IPS-15b (cell line): ENCODE results near the gene TNFSF8.

Source experiments
- H3K27me3 ChIP-seq: one replicate; pipeline ENCODE4 v1.6.1; 2013; ENCODE audit warnings: low read length; ENCODE audit not compliant: control insufficient read depth, insufficient read depth
- H3K36me3 ChIP-seq: one replicate; pipeline ENCODE4 v1.6.1; 2013; ENCODE audit warnings: low read length; ENCODE audit not compliant: control insufficient read depth, insufficient read depth
- H3K4me1 ChIP-seq: one replicate; pipeline ENCODE4 v1.6.1; 2013; ENCODE audit warnings: mild to moderate bottlenecking, low read length; ENCODE audit not compliant: control insufficient read depth, insufficient read depth
- H3K4me3 ChIP-seq: one replicate; pipeline ENCODE4 v1.5.1; 2013; ENCODE audit warnings: low read depth, low read length
- H3K9ac ChIP-seq: one replicate; pipeline ENCODE4 v1.6.1; 2013; ENCODE audit warnings: low read depth, mild to moderate bottlenecking, low read length
- H3K9me3 ChIP-seq: one replicate; pipeline ENCODE4 v1.6.1; 2013; ENCODE audit warnings: mild to moderate bottlenecking, low read length; ENCODE audit not compliant: control insufficient read depth, insufficient read depth

TNFSF8 gene

GRCh38 chr9:114900942-114901802 is 29.2 kb downstream of the TNFSF8 start:
- no peak overlapping the region for H3K9ac ChIP-seq

GRCh38 chr9:114899995-114900394 is 30.4 kb downstream of the TNFSF8 start:
- Histone ChIP-seq H3K27me3 (peaks cover 2% of the 10 kb centered on the region), H3K36me3 (no peaks in the 10 kb centered on the region), H3K9me3 (no peaks in the 10 kb centered on the region), H3K4me1 (no peaks in the 10 kb centered on the region), H3K4me3 (no peak overlapping the region), H3K9ac (no peak overlapping the region)

More at GRCh38 chr9:114900942-114901802, 29.2 kb downstream of the TNFSF8 start:
- Histone ChIP-seq H3K36me3 (no peaks in the 10 kb centered on the region), H3K9me3 (no peaks in the 10 kb centered on the region), H3K4me1 (no peaks in the 10 kb centered on the region), H3K4me3 (no peak overlapping the region), H3K27me3 (no peaks in the 10 kb centered on the region)

DNA sequence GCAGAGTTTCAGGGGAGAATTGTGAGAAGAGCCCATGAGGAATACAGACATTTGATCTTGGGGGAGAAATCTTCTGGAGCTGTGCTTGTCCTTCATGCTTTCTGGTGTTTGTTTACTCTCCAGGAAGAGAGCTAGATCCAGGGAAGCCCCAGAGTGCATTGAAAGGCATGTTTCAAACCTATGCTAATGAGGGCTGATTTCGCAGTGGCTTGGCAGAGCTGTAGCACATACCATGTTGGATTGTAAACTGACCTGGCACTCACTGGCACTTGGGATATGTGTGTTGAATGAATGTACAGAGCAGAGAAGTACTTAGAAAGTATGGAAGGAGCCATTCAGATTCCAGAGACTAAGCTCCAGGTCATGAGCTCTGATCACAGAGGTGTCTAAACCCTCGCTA is 30.9 kb downstream of the TNFSF8 start:
- no peak overlapping the region for H3K9ac ChIP-seq
- H3K9me3 ChIP-seq = no peaks in the 10 kb centered on the region
- H3K36me3 ChIP-seq = no peaks in the 10 kb centered on the region
- H3K27me3 ChIP-seq = peaks cover 2% of the 10 kb centered on the region
- no peaks in the 10 kb centered on the region for H3K4me1 ChIP-seq
- H3K4me3 ChIP-seq = no peak overlapping the region

DNA sequence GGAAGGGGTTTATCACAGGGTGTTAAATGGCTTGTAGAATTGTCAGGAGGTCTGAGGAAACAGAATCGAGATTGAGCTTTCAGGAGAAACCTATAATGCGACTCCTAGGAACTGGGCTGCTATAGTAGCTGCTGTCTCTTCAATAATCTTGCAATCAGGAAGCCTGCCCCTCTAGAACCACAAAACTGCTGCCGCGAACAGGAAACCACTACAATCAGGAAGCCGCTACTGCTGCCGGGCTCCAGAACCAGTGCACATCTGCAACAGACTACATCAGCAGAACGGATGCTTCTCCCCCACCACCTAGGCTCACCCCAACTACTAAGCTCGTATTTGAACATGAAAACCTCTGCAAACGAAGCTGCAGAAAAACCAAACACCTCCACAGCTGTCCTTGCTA is 31.6 kb downstream of the TNFSF8 start:
- H3K9ac ChIP-seq = no peak overlapping the region
- H3K4me3 ChIP-seq = no peak overlapping the region
- H3K4me1 ChIP-seq = no peaks in the 10 kb centered on the region
- H3K36me3 ChIP-seq = no peaks in the 10 kb centered on the region
- no peaks in the 10 kb centered on the region for H3K9me3 ChIP-seq
- peaks cover 2% of the 10 kb centered on the region for H3K27me3 ChIP-seq

GRCh38 chr9:114897196-114897595 is 33.2 kb downstream of the TNFSF8 start:
- no peaks in the 10 kb centered on the region for H3K4me1 ChIP-seq
- H3K9ac ChIP-seq = no peak overlapping the region
- no peaks in the 10 kb centered on the region for H3K9me3 ChIP-seq
- H3K27me3 ChIP-seq = peaks cover 2% of the 10 kb centered on the region
- no peak overlapping the region for H3K4me3 ChIP-seq
- H3K36me3 ChIP-seq = no peaks in the 10 kb centered on the region

GRCh38 chr9:114896344-114896743 is 34.0 kb downstream of the TNFSF8 start:
- Histone ChIP-seq H3K4me1 (no peaks in the 10 kb centered on the region), H3K4me3 (no peak overlapping the region), H3K36me3 (no peaks in the 10 kb centered on the region), H3K9ac (no peak overlapping the region), H3K27me3 (peaks cover 2% of the 10 kb centered on the region), H3K9me3 (no peaks in the 10 kb centered on the region)

GRCh38 chr9:114895521-114895991 is 34.8 kb downstream of the TNFSF8 start:
- no peaks in the 10 kb centered on the region for H3K4me1 ChIP-seq
- no peak overlapping the region for H3K4me3 ChIP-seq
- no peaks in the 10 kb centered on the region for H3K36me3 ChIP-seq
- no peaks in the 10 kb centered on the region for H3K9me3 ChIP-seq
- H3K9ac ChIP-seq = no peak overlapping the region
- H3K27me3 ChIP-seq = peaks cover 2% of the 10 kb centered on the region

GRCh38 chr9:114894609-114895433 is 35.6 kb downstream of the TNFSF8 start:
- Histone ChIP-seq H3K36me3 (no peaks in the 10 kb centered on the region), H3K9ac (no peak overlapping the region), H3K27me3 (peaks cover 2% of the 10 kb centered on the region), H3K4me3 (no peak overlapping the region), H3K9me3 (no peaks in the 10 kb centered on the region), H3K4me1 (no peaks in the 10 kb centered on the region)

- no peaks in the 10 kb centered on the region for H3K9me3 ChIP-seq
- no peak overlapping the region for H3K4me3 ChIP-seq
- H3K9ac ChIP-seq = no peak overlapping the region
- H3K27me3 ChIP-seq = peaks cover 2% of the 10 kb centered on the region
- H3K4me1 ChIP-seq = no peaks in the 10 kb centered on the region
- no peaks in the 10 kb centered on the region for H3K36me3 ChIP-seq
Observed at GRCh38 chr9:114894206-114894605, 36.2 kb downstream of the TNFSF8 start.

GRCh38 chr9:114893221-114894010 is 37.0 kb downstream of the TNFSF8 start:
- Histone ChIP-seq H3K27me3 (peaks cover 2% of the 10 kb centered on the region), H3K4me3 (no peak overlapping the region), H3K9me3 (no peaks in the 10 kb centered on the region), H3K4me1 (peaks cover 6% of the 10 kb centered on the region), H3K36me3 (no peaks in the 10 kb centered on the region), H3K9ac (no peak overlapping the region)

GRCh38 chr9:114889802-114890224 is 40.6 kb downstream of the TNFSF8 start:
- Histone ChIP-seq H3K9ac (no peak overlapping the region), H3K9me3 (no peaks in the 10 kb centered on the region), H3K36me3 (no peaks in the 10 kb centered on the region), H3K4me1 (peaks cover 6% of the 10 kb centered on the region), H3K27me3 (no peaks in the 10 kb centered on the region), H3K4me3 (no peak overlapping the region)
